GM19397 (cell line): ENCODE data around the gene TRAPPC11.

ENCODE experiments used
- ATAC-seq: cut with Tn5 transposase; IDR thresholded peaks from one replicate; pipeline ENCODE4 v1.9.1; 2021; ENCODE audit warnings: mild to moderate bottlenecking, moderate library complexity; ENCODE audit not compliant: unreplicated experiment

TRAPPC11 gene

GRCh38 chr4:183757060-183757459, 98.0 kb downstream of the TRAPPC11 start:
- no peak for ATAC-seq

- no peak for ATAC-seq
Observed at GRCh38 chr4:183758061-183758757, 99.1 kb downstream of the TRAPPC11 start.

- ATAC-seq = no peak
Observed at GRCh38 chr4:183758758-183759447, 99.8 kb downstream of the TRAPPC11 start.

- ATAC-seq = no peak
Observed at GRCh38 chr4:183760326-183760725, 101.2 kb downstream of the TRAPPC11 start.
